Loucy (cell line): ENCODE data around the gene TXNRD1.

Source experiments
- H2AFZ ChIP-seq: fragments of 200-600 bp; sonication (generic); 2 replicates; pipeline ENCODE4 v1.6.0; 2016; ENCODE audit warnings: antibody characterized with exemption, mild to moderate bottlenecking, low read length, moderate library complexity
- H3F3A ChIP-seq: fragments of 200-600 bp; 2 replicates; pipeline ENCODE4 v1.6.0; 2016; ENCODE audit warnings: antibody characterized with exemption, low read depth, mild to moderate bottlenecking
- H3K27me3 ChIP-seq: fragments of 200-600 bp; sonication (generic); 2 replicates; pipeline ENCODE4 v1.6.1; 2014; ENCODE audit warnings: low read length, mild to moderate bottlenecking; ENCODE audit not compliant: insufficient read depth, poor library complexity, severe bottlenecking
- H3K36me3 ChIP-seq: fragments of 200-600 bp; sonication (generic); 2 replicates; pipeline ENCODE4 v1.6.1; 2016; ENCODE audit warnings: low read length; ENCODE audit not compliant: insufficient read depth
- H3K4me1 ChIP-seq: fragments of 200-600 bp; sonication (generic); 2 replicates; pipeline ENCODE4 v1.5.1; 2014; ENCODE audit warnings: low read length, mild to moderate bottlenecking; ENCODE audit not compliant: insufficient read depth, poor library complexity, severe bottlenecking
- H3K4me2 ChIP-seq: fragments of 200-600 bp; sonication (generic); 2 replicates; pipeline ENCODE4 v1.6.0; 2014; ENCODE audit warnings: antibody characterized with exemption, low read length, low read depth, mild to moderate bottlenecking; ENCODE audit not compliant: poor library complexity, severe bottlenecking
- H3K4me3 ChIP-seq: fragments of 200-600 bp; sonication (generic); 2 replicates; pipeline ENCODE4 v1.5.1; 2014; ENCODE audit warnings: low read length, mild to moderate bottlenecking, mixed read lengths; ENCODE audit not compliant: poor library complexity, severe bottlenecking
- H3K79me2 ChIP-seq: fragments of 200-600 bp; sonication (generic); 2 replicates; pipeline ENCODE4 v1.6.1; 2014; ENCODE audit warnings: low read length; ENCODE audit not compliant: insufficient read depth
- H3K9ac ChIP-seq: fragments of 200-600 bp; sonication (generic); 2 replicates; pipeline ENCODE4 v1.6.0; 2014; ENCODE audit warnings: mild to moderate bottlenecking, low read depth, low read length, moderate library complexity; ENCODE audit not compliant: poor library complexity, severe bottlenecking
- H3K9me2 ChIP-seq: fragments of 200-600 bp; sonication (generic); replicated peaks from 2 replicates; pipeline ENCODE4 v1.6.1; 2016; ENCODE audit warnings: low read depth, low read length, mixed read lengths
- H3K9me3 ChIP-seq: fragments of 200-600 bp; sonication (generic); 2 replicates; pipeline ENCODE4 v1.6.1; 2014; ENCODE audit warnings: mild to moderate bottlenecking, antibody characterized with exemption, low read length, low read depth; ENCODE audit not compliant: insufficient read depth
- H4K20me1 ChIP-seq: fragments of 200-600 bp; sonication (generic); 2 replicates; pipeline ENCODE4 v1.6.0; 2014; ENCODE audit warnings: antibody characterized with exemption, low read length, mild to moderate bottlenecking; ENCODE audit not compliant: insufficient read depth, poor library complexity, severe bottlenecking
- EZH2phosphoT487 ChIP-seq: fragments of 200-600 bp; IDR thresholded peaks from 2 replicates; pipeline ENCODE4 v1.6.1; 2018; ENCODE audit warnings: antibody characterized with exemption, mild to moderate bottlenecking, moderate library complexity, borderline replicate concordance
- TF ChIP-seq, protein P1 (sequence below): fragments of 200-600 bp; sonication (generic); conservative IDR thresholded peaks from 2 replicates; pipeline ENCODE4 v1.5.1; 2014; ENCODE audit warnings: mild to moderate bottlenecking, antibody characterized with exemption, low read length

Gene TXNRD1

DNA sequence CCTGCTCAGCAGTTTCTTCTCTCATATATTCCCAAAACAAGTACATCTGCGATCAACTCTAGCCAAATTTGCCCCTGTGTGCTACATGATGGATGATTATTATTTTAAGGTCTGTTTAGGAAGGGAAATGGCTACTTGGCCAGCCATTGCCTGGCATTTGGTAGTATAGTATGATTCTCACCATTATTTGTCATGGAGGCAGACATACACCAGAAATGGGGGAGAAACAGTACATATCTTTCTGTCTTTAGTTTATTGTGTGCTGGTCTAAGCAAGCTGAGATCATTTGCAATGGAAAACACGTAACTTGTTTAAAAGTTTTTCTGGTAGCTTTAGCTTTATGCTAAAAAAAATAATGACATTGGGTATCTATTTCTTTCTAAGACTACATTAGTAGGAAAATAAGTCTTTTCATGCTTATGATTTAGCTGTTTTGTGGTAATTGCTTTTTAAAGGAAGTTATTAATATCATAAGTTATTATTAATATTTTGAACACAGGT, 133.5 kb downstream of the TXNRD1 start:
- H3F3A ChIP-seq = no peaks in the 10 kb centered on the region; the same call in 1 of the 2 replicates
- no peaks in the 10 kb centered on the region for H3K4me1 ChIP-seq
- H3K27me3 ChIP-seq = no peaks in the 10 kb centered on the region
- H2AFZ ChIP-seq = no peak overlapping the region
- peaks cover 4% of the 10 kb centered on the region for H4K20me1 ChIP-seq
- peaks cover 82% of the 10 kb centered on the region; the same call in 1 of the 2 replicates for H3K36me3 ChIP-seq
- TF ChIP-seq, protein P1, sequence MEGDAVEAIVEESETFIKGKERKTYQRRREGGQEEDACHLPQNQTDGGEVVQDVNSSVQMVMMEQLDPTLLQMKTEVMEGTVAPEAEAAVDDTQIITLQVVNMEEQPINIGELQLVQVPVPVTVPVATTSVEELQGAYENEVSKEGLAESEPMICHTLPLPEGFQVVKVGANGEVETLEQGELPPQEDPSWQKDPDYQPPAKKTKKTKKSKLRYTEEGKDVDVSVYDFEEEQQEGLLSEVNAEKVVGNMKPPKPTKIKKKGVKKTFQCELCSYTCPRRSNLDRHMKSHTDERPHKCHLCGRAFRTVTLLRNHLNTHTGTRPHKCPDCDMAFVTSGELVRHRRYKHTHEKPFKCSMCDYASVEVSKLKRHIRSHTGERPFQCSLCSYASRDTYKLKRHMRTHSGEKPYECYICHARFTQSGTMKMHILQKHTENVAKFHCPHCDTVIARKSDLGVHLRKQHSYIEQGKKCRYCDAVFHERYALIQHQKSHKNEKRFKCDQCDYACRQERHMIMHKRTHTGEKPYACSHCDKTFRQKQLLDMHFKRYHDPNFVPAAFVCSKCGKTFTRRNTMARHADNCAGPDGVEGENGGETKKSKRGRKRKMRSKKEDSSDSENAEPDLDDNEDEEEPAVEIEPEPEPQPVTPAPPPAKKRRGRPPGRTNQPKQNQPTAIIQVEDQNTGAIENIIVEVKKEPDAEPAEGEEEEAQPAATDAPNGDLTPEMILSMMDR = no peak
- no peak for TF ChIP-seq EZH2phosphoT487
- no peaks in the 10 kb centered on the region for H3K9me2 ChIP-seq
- H3K4me2 ChIP-seq = no peak overlapping the region
- no peaks in the 10 kb centered on the region for H3K9me3 ChIP-seq
- H3K4me3 ChIP-seq = no peak overlapping the region
- no peaks in the 10 kb centered on the region for H3K79me2 ChIP-seq
- H3K9ac ChIP-seq = no peak overlapping the region

DNA sequence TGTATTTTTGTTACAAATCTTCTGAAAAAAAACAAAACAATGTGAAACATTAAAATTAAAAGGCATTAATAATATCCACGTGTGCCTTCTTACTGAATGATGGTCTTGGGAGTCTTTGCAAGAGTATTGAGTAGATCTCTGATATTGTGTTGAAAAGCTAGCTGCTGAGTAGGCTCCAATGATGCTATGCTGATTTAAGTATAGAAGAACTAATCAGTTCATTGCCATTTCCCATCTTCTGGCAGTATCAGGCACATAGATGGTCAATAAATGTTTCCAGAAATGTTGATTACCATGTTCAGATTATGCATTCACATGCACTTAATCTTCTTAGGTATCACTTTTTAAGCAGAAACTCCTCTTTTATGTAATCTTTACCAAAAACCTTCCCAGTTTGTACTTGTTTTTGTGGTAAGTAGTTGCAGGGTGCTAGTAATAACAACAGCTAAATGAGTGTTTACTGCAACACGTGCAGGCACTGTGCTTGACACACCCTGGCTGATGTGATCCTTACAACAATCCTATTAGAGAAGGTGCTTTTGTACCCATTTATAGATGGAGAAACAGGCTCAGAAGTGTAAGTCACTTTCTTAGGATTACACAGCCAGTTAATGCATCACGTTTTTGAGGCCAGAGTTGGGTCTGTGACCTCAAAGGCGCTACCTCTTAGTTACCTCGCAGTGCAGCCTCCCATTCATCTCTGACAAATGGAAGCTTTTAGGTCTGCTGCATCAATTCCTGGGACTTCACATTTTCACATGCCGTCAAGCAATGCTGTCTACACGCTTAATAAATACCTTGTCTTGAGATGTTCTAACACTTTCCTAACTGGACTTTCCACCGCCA, 134.9 kb downstream of the TXNRD1 start:
- H3K9me2 ChIP-seq = no peaks in the 10 kb centered on the region
- H3K79me2 ChIP-seq = no peaks in the 10 kb centered on the region
- no peaks in the 10 kb centered on the region for H3K9me3 ChIP-seq
- no peaks in the 10 kb centered on the region for H4K20me1 ChIP-seq
- peaks cover 80% of the 10 kb centered on the region; the same call in 1 of the 2 replicates for H3K36me3 ChIP-seq
- H2AFZ ChIP-seq = no peak overlapping the region
- H3K27me3 ChIP-seq = no peaks in the 10 kb centered on the region
- TF ChIP-seq, protein P1 = no peak
- TF ChIP-seq EZH2phosphoT487 = no peak
- H3K9ac ChIP-seq = no peak overlapping the region
- H3K4me3 ChIP-seq = no peak overlapping the region
- H3F3A ChIP-seq = no peaks in the 10 kb centered on the region; the same call in 1 of the 2 replicates
- H3K4me2 ChIP-seq = no peak overlapping the region
- no peaks in the 10 kb centered on the region for H3K4me1 ChIP-seq

DNA sequence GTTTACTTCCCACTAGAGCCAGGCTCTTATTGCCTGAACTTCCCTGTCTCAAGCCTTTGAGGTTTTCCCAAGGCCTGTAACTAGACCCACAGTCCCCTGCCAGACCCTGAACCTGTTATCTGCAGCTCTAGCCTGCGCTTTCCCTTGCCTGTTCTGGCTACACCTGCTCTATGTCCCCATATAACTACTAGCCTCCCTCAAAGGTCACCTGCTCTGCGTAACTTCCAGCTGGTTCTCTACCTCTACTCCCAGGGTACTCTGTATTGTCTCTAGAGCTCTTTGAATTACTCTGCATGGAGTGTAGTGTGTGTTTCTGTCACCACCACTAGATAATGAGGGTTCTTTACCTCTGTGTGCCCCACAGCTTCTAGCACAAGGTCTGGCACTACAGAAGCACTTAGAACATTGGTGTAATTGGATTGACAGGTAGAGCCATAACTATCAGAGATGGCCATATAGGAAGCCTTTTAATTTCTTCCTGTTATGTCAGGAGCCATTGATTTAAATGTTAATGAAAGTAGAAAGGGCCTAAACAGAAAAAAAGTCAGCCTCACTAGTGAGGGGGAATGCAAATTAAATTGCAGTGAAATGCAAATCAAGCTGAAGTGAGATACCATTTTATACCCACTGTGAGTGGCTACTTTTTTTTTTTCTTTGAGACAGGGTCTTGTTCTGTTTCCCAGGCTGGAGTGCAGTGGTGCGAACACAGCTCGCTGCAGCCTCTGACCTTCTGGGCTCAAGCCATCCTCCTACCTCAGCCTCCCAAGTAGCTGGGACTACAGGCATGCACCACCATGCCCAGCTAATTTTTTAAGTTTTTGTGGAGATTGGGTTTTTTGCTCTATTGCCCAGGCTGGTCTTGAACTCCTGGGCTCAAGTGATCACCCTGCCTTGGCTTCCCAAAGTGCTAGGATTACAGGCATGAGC, 135.7 kb downstream of the TXNRD1 start:
- Histone ChIP-seq H3K4me2 (no peak overlapping the region), H3K36me3 (peaks cover 72% of the 10 kb centered on the region; the same call in 1 of the 2 replicates), H3K9ac (no peak overlapping the region), H3K9me2 (no peaks in the 10 kb centered on the region), H3K79me2 (no peaks in the 10 kb centered on the region), H4K20me1 (no peaks in the 10 kb centered on the region), H3K9me3 (no peaks in the 10 kb centered on the region), H3K4me1 (no peaks in the 10 kb centered on the region), H2AFZ (no peak overlapping the region), H3K4me3 (no peak overlapping the region), H3K27me3 (no peaks in the 10 kb centered on the region), H3F3A (no peaks in the 10 kb centered on the region)
- no peak for TF ChIP-seq EZH2phosphoT487
- TF ChIP-seq, protein P1 = no peak
